ENCODE results near the gene TOMM5. TPM values are rescaled to one million over a fixed set of nuclear protein-coding genes. Genes with fewer than 3 reads are reported as not detected.
A peak's percentile ranks its signal among the peaks of the same experiment; 100 is the strongest.

The TOMM5 gene
- total RNA-seq, 5 donors from 2014 or later (not counting 1 experiment from before 2014, with no cell fraction given) = 35.6 to 44.8 (median 42.1) TPM

GRCh38 chr9:37583522-37584121 is 8.8 kb downstream of the TOMM5 start:
- DNase-seq = no peak
- H3K4me3 ChIP-seq (ENCODE audit: control insufficient read depth in 1 of 2, extremely low read depth in 1 of 2, low read length in 1 of 2) = no peak overlapping the region
- no peaks in the 10 kb centered on the region for H3K4me1 ChIP-seq (ENCODE audit: control insufficient read depth in 1 of 2, extremely low read depth in 1 of 2, insufficient read depth in 2 of 2, low read length in 2 of 2)
- no peaks in the 10 kb centered on the region for H3K27me3 ChIP-seq (replicated peaks in 1 of 2; ENCODE audit: control insufficient read depth in 2 of 2, extremely low read depth in 1 of 2, insufficient read depth in 2 of 2, low read length in 1 of 2)
- Mint-ChIP-seq H3K4me3 (no peak overlapping the region), H3K4me1 (peaks cover 10 to 19% (median 11%) of the 10 kb centered on the region in 3 donors), H3K36me3 (peaks cover 34% of the 10 kb centered on the region), H3K27ac (peak overlapping the region in 1 of 2 donors; percentile 28), H3K9me3 (no peaks in the 10 kb centered on the region), H3K27me3 (no peaks in the 10 kb centered on the region)
- ChIA-PET CTCF (interaction anchor here in 1 of 2 donors (1.3 kb wide), 1 partner anchor 9 kb away, joined by 10 read pairs; the partner anchor contains the start of gene TOMM5), POLR2A (interaction anchor here in 1 of 2 donors (0.6 kb wide), 1 partner anchor 9 kb away, joined by 3 read pairs; the partner anchor contains the start of gene TOMM5)
- no peak for ATAC-seq (replicated peaks in 1 of 4)
- H3K27ac ChIP-seq (ENCODE audit: low read length) = no peak overlapping the region
- no peaks in the 10 kb centered on the region for H3K9me3 ChIP-seq
- WGBS (ENCODE audit: insufficient coverage) = 100% methylated on average over 2 of the region's 3 CpGs
- peaks cover 0 to 65% of the 10 kb centered on the region in 2 donors for H3K36me3 ChIP-seq (ENCODE audit: control insufficient read depth in 2 of 2, extremely low read depth in 1 of 2, insufficient read depth in 1 of 2, low read length in 1 of 2)

GRCh38 chr9:37582548-37583157 is 9.7 kb downstream of the TOMM5 start:
- peaks cover 10 to 19% (median 12%) of the 10 kb centered on the region in 3 donors for H3K4me1 Mint-ChIP-seq
- no peak overlapping the region for H3K4me3 Mint-ChIP-seq
- CTCF ChIA-PET = interaction anchor here in 1 of 2 donors (1.3 kb wide), 1 partner anchor 10 kb away, joined by 10 read pairs; the partner anchor contains the start of gene TOMM5
- POLR2A ChIA-PET = no interaction called here
- Histone ChIP-seq H3K4me3 (ENCODE audit: control insufficient read depth in 1 of 2, extremely low read depth in 1 of 2, low read length in 1 of 2) (no peak overlapping the region), H3K36me3 (ENCODE audit: control insufficient read depth in 2 of 2, extremely low read depth in 1 of 2, insufficient read depth in 1 of 2, low read length in 1 of 2) (peaks cover 0 to 55% of the 10 kb centered on the region in 2 donors), H3K4me1 (ENCODE audit: control insufficient read depth in 1 of 2, extremely low read depth in 1 of 2, insufficient read depth in 2 of 2, low read length in 2 of 2) (no peaks in the 10 kb centered on the region), H3K9me3 (no peaks in the 10 kb centered on the region), H3K27me3 (replicated peaks in 1 of 2; ENCODE audit: control insufficient read depth in 2 of 2, extremely low read depth in 1 of 2, insufficient read depth in 2 of 2, low read length in 1 of 2) (no peaks in the 10 kb centered on the region), H3K27ac (ENCODE audit: low read length) (no peak overlapping the region)
- ATAC-seq (replicated peaks in 1 of 4) = peak in 1 of 4 experiments; percentile 60
- peaks cover 27% of the 10 kb centered on the region for H3K36me3 Mint-ChIP-seq
- peak overlapping the region in 1 of 2 donors; percentile 8 for H3K27ac Mint-ChIP-seq
- no peaks in the 10 kb centered on the region for H3K9me3 Mint-ChIP-seq
- DNase-seq = peak in 2 of 35 experiments; percentile 12 to 60
- 96% methylated on average over 5 of the region's 6 CpGs for WGBS (ENCODE audit: insufficient coverage)
- H3K27me3 Mint-ChIP-seq = no peaks in the 10 kb centered on the region

DNA sequence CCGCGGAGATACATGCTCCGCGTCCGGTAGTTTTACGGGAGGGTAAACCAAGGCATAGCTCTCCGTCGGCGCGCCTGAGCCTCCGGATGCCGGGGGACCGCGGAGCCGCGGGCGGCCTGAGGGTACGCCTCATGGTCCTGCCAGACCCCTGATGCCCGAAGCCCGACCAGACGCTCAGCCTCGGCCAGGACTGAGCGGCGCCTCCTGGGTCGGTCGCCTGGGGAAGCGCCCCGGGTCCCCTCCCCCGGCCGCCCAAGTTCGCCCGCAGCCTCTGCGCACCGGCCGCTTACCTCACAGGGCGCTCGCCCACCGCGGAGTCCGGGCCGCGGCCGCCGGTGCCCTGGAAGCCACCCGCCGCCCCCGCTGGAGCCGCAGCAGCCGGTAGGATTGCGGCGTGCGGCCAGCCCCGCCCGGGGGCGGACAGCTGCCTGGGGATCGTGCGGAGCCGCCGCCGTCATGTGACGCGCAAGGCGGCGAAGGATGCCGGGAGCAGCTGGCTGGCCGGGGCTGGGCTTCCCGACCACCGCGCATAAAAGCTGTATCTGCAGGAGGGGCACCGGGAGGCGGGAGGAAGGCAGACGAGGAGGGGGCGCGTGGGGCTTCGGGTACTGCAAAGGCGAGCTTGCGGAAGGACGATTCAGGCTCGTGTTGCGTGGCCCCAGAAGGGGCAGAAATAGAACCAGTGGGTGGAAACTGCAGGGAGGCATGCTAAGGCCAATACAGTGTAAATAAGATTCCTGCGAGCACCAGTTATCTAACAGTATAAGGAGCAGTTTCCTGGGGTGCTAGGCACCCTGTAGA is 16.3 kb downstream of the TOMM5 start, which contains the start of gene FBXO10:
Gene FBXO10, minus strand, starts transcription at position 460 of the 801 bp plus-strand sequence. CDS start 34,612 bp downstream, outside the sequence.
- POLR2A ChIA-PET = interaction anchor here in 1 of 2 donors (1.2 kb wide), 1 partner anchor 16 kb away, joined by 3 read pairs; the partner anchor contains the start of gene TOMM5
- H3K4me1 ChIP-seq (ENCODE audit: control insufficient read depth in 1 of 2, extremely low read depth in 1 of 2, insufficient read depth in 2 of 2, low read length in 2 of 2) = peaks cover 9 to 13% of the 10 kb centered on the region in 2 experiments
- Mint-ChIP-seq H3K27me3 (no peaks in the 10 kb centered on the region), H3K4me1 (peaks cover 19 to 32% (median 22%) of the 10 kb centered on the region in 3 donors), H3K9me3 (no peaks in the 10 kb centered on the region), H3K4me3 (peak within 1 kb of the TSS; percentile 82 to 86 (median 84)), H3K36me3 (no peaks in the 10 kb centered on the region), H3K27ac (peak within 1 kb of the TSS; percentile 39 to 55)
- no peaks in the 10 kb centered on the region for H3K27me3 ChIP-seq (replicated peaks in 1 of 2; ENCODE audit: control insufficient read depth in 2 of 2, extremely low read depth in 1 of 2, insufficient read depth in 2 of 2, low read length in 1 of 2)
- H3K4me3 ChIP-seq (ENCODE audit: control insufficient read depth in 1 of 2, extremely low read depth in 1 of 2, low read length in 1 of 2) = peak within 1 kb of the TSS; percentile 57 to 74
- CTCF ChIA-PET = interaction anchor here (0.7 to 1.5 kb wide), 4 partner anchors 12 to 19 kb away, joined by 3 to 7 read pairs (median 3); partner anchors contain the start of gene TOMM5 (in 1 of the 2)
- H3K27ac ChIP-seq (ENCODE audit: low read length) = no peak within 1 kb of the TSS
- DNase-seq (peak in 28 of 35 experiments; percentile 4 to 56 (median 16)), ATAC-seq (replicated peaks in 1 of 4) (peak; percentile 76 to 85 (median 83))
- WGBS (ENCODE audit: insufficient coverage) = 2% methylated on average over 80 of the region's 81 CpGs
- no peaks in the 10 kb centered on the region for H3K36me3 ChIP-seq (ENCODE audit: control insufficient read depth in 2 of 2, extremely low read depth in 1 of 2, insufficient read depth in 1 of 2, low read length in 1 of 2)
- no peaks in the 10 kb centered on the region for H3K9me3 ChIP-seq

- CTCF ChIA-PET = interaction anchor here (1.1 to 1.5 kb wide), 3 partner anchors 17 to 19 kb away, joined by 3 to 7 read pairs (median 3); partner anchors contain the start of gene TOMM5 (in 1 of the 2)
- no peaks in the 10 kb centered on the region for H3K9me3 ChIP-seq
Observed at GRCh38 chr9:37575511-37575914, 16.9 kb downstream of the TOMM5 start.

GRCh38 chr9:37575001-37575400 is 17.4 kb downstream of the TOMM5 start:
- Histone ChIP-seq H3K4me1 (ENCODE audit: control insufficient read depth in 1 of 2, extremely low read depth in 1 of 2, insufficient read depth in 2 of 2, low read length in 2 of 2) (peaks cover 9 to 13% of the 10 kb centered on the region in 2 experiments), H3K4me3 (ENCODE audit: control insufficient read depth in 1 of 2, extremely low read depth in 1 of 2, low read length in 1 of 2) (no peak overlapping the region), H3K36me3 (ENCODE audit: control insufficient read depth in 2 of 2, extremely low read depth in 1 of 2, insufficient read depth in 1 of 2, low read length in 1 of 2) (no peaks in the 10 kb centered on the region), H3K9me3 (no peaks in the 10 kb centered on the region), H3K27me3 (replicated peaks in 1 of 2; ENCODE audit: control insufficient read depth in 2 of 2, extremely low read depth in 1 of 2, insufficient read depth in 2 of 2, low read length in 1 of 2) (no peaks in the 10 kb centered on the region), H3K27ac (ENCODE audit: low read length) (no peak overlapping the region)
- Mint-ChIP-seq H3K4me1 (peaks cover 19 to 32% (median 22%) of the 10 kb centered on the region in 3 donors), H3K27me3 (peaks cover 0 to 3% of the 10 kb centered on the region in 2 donors), H3K4me3 (peak overlapping the region; percentile 78 to 82 (median 81)), H3K27ac (no peak overlapping the region), H3K36me3 (no peaks in the 10 kb centered on the region), H3K9me3 (no peaks in the 10 kb centered on the region)
- no peak for ATAC-seq (replicated peaks in 1 of 4)
- POLR2A ChIA-PET = interaction anchor here in 1 of 2 donors (0.7 kb wide), 1 partner anchor 238 kb away, joined by 3 read pairs; no protein-coding TSS in a partner anchor
- CTCF ChIA-PET = interaction anchor here (1.4 to 1.5 kb wide), 2 partner anchors 18 to 20 kb away, joined by 3 to 7 read pairs; partner anchors contain the start of gene TOMM5 (in 1 of the 2)
- no peak for DNase-seq
- 80% methylated on average over 1 of the region's 5 CpGs for WGBS (ENCODE audit: insufficient coverage)

More at GRCh38 chr9:37575511-37575914, 16.9 kb downstream of the TOMM5 start:
- POLR2A ChIA-PET = interaction anchor here in 1 of 2 donors (0.7 kb wide), 1 partner anchor 237 kb away, joined by 3 read pairs; no protein-coding TSS in a partner anchor
- Mint-ChIP-seq H3K4me3 (peak overlapping the region; percentile 78 to 82 (median 81)), H3K4me1 (peaks cover 19 to 32% (median 22%) of the 10 kb centered on the region in 3 donors), H3K27me3 (no peaks in the 10 kb centered on the region), H3K27ac (no peak overlapping the region), H3K36me3 (no peaks in the 10 kb centered on the region), H3K9me3 (no peaks in the 10 kb centered on the region)
- peak in 1 of 35 experiments; percentile 1 for DNase-seq
- Histone ChIP-seq H3K36me3 (ENCODE audit: control insufficient read depth in 2 of 2, extremely low read depth in 1 of 2, insufficient read depth in 1 of 2, low read length in 1 of 2) (no peaks in the 10 kb centered on the region), H3K27ac (ENCODE audit: low read length) (no peak overlapping the region), H3K4me1 (ENCODE audit: control insufficient read depth in 1 of 2, extremely low read depth in 1 of 2, insufficient read depth in 2 of 2, low read length in 2 of 2) (peaks cover 9 to 13% of the 10 kb centered on the region in 2 experiments), H3K4me3 (ENCODE audit: control insufficient read depth in 1 of 2, extremely low read depth in 1 of 2, low read length in 1 of 2) (peak overlapping the region; percentile 57 to 74), H3K27me3 (replicated peaks in 1 of 2; ENCODE audit: control insufficient read depth in 2 of 2, extremely low read depth in 1 of 2, insufficient read depth in 2 of 2, low read length in 1 of 2) (no peaks in the 10 kb centered on the region)
- peak in 3 of 4 experiments; percentile 15 to 25 (median 15) for ATAC-seq (replicated peaks in 1 of 4)
- WGBS (ENCODE audit: insufficient coverage) = 10% methylated on average over 2 of the region's 5 CpGs
